HFFc6 (cell line): ENCODE data around the gene CTAG2. TPM values are rescaled to one million over a fixed set of nuclear protein-coding genes. Genes with fewer than 3 reads are reported as not detected.

Source experiments
- DNase-seq: peaks from one replicate; pipeline ENCODE4 v3.0.0-alpha.2; 2018
- H3K27ac Mint-ChIP-seq: 2 replicates; pipeline ENCODE4 v1.8.0; 2020; ENCODE audit warnings: mild to moderate bottlenecking, mixed read lengths
- H3K27me3 Mint-ChIP-seq: 2 replicates; pipeline ENCODE4 v1.8.0; 2021; ENCODE audit warnings: mild to moderate bottlenecking, moderate library complexity, mixed read lengths; ENCODE audit not compliant: insufficient read depth
- H3K36me3 Mint-ChIP-seq: 2 replicates; pipeline ENCODE4 v1.8.0; 2021; ENCODE audit warnings: low read depth, mixed read lengths
- H3K4me1 Mint-ChIP-seq: 2 replicates; pipeline ENCODE4 v1.8.0; 2020; ENCODE audit warnings: low read depth, mixed read lengths
- H3K4me3 Mint-ChIP-seq: 2 replicates; pipeline ENCODE4 v1.8.0; 2020; ENCODE audit warnings: mild to moderate bottlenecking, moderate library complexity, mixed read lengths
- H3K9me3 Mint-ChIP-seq: 2 replicates; pipeline ENCODE4 v1.8.0; 2020; ENCODE audit warnings: mild to moderate bottlenecking, mixed read lengths
- total RNA-seq, 6 experiments: library from RNA; stranded (reverse); fragmentation: NEBNext Ultra II Directional; extraction: Animal tissue kit (Norgen Biotek cat#: 25700); gene quantifications; 2 replicates in 1 of 6; 3 replicates in 5 of 6; pipeline ENCODE4 v1.2.3, GENCODE V29; 2021
- TF ChIP-seq, protein P1 (sequence below): fragments of 200-600 bp; sonication (generic); IDR thresholded peaks from 2 replicates; pipeline ENCODE4 v1.5.0; 2021; ENCODE audit warnings: antibody characterized with exemption, mild to moderate bottlenecking

The CTAG2 gene
- total RNA-seq, 6 experiments from 2014 or later, result not detected

DNA sequence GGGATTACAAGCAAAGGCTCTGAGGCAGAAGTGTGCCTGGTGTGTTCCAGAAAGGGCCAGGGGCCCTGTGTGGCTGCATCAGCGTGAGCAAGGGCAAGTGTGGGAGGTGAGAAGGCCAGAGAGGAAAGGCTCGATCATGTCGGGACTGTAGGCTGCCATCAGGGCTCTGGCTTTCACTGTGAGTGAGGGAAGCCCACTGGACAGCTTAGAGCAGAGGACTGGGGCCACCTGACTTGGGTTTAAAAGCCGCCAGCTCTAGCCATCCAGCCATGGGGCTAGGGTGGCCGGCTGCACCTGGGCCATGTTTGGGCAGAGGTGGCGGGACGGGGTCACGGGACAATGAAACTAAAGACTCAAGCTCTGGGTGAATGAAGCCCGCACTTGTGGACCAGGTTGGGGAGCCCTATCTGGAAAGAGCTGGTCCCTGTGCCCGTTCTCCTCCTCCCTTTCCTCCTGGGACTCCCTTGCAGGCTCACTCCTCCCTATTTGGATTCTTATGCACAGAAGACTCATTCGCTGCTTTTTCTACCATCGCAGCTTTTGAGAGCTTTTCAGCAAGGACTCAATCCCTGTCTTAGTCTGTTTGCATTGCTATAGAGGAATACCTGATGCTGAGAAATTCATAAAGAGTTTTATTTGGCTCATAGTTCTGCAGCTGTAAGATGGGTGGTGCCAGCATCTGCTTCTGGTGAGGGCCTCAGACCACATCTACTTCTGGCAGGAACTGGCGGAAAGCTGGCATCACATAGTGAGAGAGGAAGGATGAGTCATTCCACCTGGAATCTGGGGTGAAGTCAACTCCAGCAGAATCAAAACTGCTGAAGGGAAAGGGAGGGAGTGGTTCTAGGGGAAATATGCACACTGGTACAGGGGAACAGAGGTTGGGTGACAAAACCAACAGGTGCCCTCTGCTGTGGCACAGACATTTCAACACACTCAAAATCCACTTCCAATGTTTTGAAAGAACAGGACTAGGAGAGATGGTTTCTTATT is 49.6 kb downstream of the CTAG2 start:
- H3K27me3 Mint-ChIP-seq, result peaks cover 12% of the 10 kb centered on the region

DNA sequence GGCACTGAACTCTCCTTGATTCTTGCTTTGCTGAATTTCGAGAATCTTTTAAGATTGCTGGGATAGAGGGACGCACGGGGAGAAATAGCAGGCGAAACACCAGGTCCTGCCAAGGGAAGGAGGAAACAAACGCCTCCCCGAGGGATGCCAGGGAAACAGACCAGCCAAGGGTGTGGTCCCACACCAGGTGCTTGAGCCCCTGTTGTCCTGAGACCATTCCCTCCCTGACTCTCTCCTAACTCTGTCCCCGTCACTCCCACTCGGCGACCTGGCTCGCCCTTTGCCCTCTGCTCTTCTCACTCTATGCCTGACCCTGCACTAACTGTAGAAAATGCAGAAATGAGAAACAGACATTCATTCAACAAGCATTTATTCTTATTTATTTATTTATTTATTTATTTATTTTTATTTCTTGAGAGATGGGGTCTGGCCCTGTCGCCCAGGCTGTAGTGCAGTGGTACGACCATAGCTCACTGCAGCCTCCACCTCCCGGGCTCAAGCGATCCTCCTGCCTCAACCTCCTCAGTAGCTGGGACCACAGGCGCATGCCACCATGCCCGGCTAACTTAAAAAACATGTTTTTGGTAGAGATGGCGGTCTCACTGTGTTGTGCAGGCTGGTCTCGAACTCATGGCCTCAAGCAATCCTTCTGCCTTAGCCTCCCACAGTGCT is 50.5 kb downstream of the CTAG2 start:
- DNase-seq, result no peak
- Mint-ChIP-seq H3K4me3 (no peak overlapping the region), H3K4me1 (peaks cover 37% of the 10 kb centered on the region), H3K27ac (no peak overlapping the region), H3K27me3 (peaks cover 10% of the 10 kb centered on the region), H3K36me3 (0 out of 2 replicates have a peak, but pooled peaks cover 4% of the 10 kb centered on the region), H3K9me3 (no peaks in the 10 kb centered on the region)
- TF ChIP-seq, protein P1, sequence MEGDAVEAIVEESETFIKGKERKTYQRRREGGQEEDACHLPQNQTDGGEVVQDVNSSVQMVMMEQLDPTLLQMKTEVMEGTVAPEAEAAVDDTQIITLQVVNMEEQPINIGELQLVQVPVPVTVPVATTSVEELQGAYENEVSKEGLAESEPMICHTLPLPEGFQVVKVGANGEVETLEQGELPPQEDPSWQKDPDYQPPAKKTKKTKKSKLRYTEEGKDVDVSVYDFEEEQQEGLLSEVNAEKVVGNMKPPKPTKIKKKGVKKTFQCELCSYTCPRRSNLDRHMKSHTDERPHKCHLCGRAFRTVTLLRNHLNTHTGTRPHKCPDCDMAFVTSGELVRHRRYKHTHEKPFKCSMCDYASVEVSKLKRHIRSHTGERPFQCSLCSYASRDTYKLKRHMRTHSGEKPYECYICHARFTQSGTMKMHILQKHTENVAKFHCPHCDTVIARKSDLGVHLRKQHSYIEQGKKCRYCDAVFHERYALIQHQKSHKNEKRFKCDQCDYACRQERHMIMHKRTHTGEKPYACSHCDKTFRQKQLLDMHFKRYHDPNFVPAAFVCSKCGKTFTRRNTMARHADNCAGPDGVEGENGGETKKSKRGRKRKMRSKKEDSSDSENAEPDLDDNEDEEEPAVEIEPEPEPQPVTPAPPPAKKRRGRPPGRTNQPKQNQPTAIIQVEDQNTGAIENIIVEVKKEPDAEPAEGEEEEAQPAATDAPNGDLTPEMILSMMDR, result no peak

More for the DNA sequence above, 49.6 kb downstream of the CTAG2 start:
- H3K36me3 Mint-ChIP-seq, result 0 out of 2 replicates have a peak, but pooled peaks cover 4% of the 10 kb centered on the region
- peak; percentile 48 for DNase-seq
- TF ChIP-seq, protein P1, result no peak
- H3K27ac Mint-ChIP-seq, result no peak overlapping the region
- peaks cover 37% of the 10 kb centered on the region for H3K4me1 Mint-ChIP-seq
- H3K4me3 Mint-ChIP-seq, result no peak overlapping the region
- H3K9me3 Mint-ChIP-seq, result no peaks in the 10 kb centered on the region

DNA sequence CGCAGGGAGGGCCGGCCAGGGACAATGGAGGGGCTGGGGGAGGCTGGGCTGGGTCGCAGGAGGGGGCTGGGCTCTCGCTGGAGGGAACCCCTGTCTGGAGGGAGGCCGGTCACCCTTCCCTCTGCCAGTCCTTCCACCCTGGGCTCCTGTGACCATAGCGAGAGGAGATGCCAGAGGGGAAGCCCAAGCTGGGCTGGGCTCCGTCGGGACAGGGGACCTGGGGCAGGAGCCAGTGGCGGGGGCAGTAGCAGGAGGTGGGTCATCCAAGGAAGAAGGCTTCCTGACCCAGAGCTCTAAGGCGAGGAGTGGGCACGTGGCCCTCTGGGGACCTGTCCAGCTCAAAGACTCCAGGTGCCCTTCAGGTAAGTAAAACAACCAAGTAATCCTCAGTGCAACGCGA is 51.2 kb downstream of the CTAG2 start:
- 0 out of 2 replicates have a peak, but pooled peaks cover 4% of the 10 kb centered on the region for H3K36me3 Mint-ChIP-seq
- H3K4me3 Mint-ChIP-seq, result no peak overlapping the region
- H3K9me3 Mint-ChIP-seq, result no peaks in the 10 kb centered on the region
- H3K27ac Mint-ChIP-seq, result no peak overlapping the region
- DNase-seq, result no peak
- H3K27me3 Mint-ChIP-seq, result peaks cover 10% of the 10 kb centered on the region
- TF ChIP-seq, protein P1, result no peak
- peaks cover 37% of the 10 kb centered on the region for H3K4me1 Mint-ChIP-seq

Other genes starting within 250 kb of the CTAG2 start
- 10 to 100 TPM; 74.8 to 96.3 (median 87.4) TPM for gene DNASE1L1, start 244.3 kb downstream of the CTAG2 start, total RNA-seq
- 10 to 100 TPM; 13.0 to 17.3 (median 15.1) TPM for gene TAFAZZIN, start 242.0 kb downstream of the CTAG2 start, total RNA-seq
- gene ATP6AP1, start 224.9 kb downstream of the CTAG2 start, total RNA-seq, result 100 to 1,000 TPM; 107 to 154 (median 123) TPM
- 100 to 1,000 TPM; 144 to 154 (median 147) TPM for gene GDI1, start 216.4 kb downstream of the CTAG2 start, total RNA-seq
- gene FAM50A, start 209.4 kb downstream of the CTAG2 start, total RNA-seq, result 100 to 1,000 TPM in 1 of 6 experiments, 10 to 100 TPM in 5; 77.3 to 103 (median 86.9) TPM
- gene PLXNA3, start 195.3 kb downstream of the CTAG2 start, total RNA-seq, result 10 to 100 TPM; 66.2 to 98.7 (median 79.8) TPM
- gene LAGE3, start 174.3 kb downstream of the CTAG2 start, total RNA-seq, result 10 to 100 TPM; 13.8 to 18.3 (median 17.4) TPM
- gene UBL4A, start 167.0 kb downstream of the CTAG2 start, total RNA-seq, result 10 to 100 TPM; 26.7 to 31.6 (median 29.7) TPM
- gene SLC10A3, start 162.9 kb downstream of the CTAG2 start, total RNA-seq, result 10 to 100 TPM; 34.6 to 46.5 (median 37.7) TPM
- 10 to 100 TPM; 56.9 to 67.8 (median 59.4) TPM for gene FAM3A, start 137.3 kb downstream of the CTAG2 start, total RNA-seq
- gene G6PD, start 106.7 kb downstream of the CTAG2 start, total RNA-seq, result 100 to 1,000 TPM; 119 to 226 (median 192) TPM
- 10 to 100 TPM; 32.5 to 38.9 (median 37.5) TPM for gene IKBKG, start 106.0 kb downstream of the CTAG2 start, total RNA-seq
- not detected for gene CTAG1A, start 68.4 kb downstream of the CTAG2 start, total RNA-seq
- not detected for gene CTAG1B, start 34.3 kb downstream of the CTAG2 start, total RNA-seq
- gene GAB3, start 97.5 kb upstream of the CTAG2 start, total RNA-seq, result under 1 TPM; 0.05 to 0.50 (median 0.16) TPM
- 10 to 100 TPM; 44.6 to 55.5 (median 51.1) TPM for gene DKC1, start 109.3 kb upstream of the CTAG2 start, total RNA-seq
- 10 to 100 TPM; 17.0 to 22.7 (median 20.5) TPM for gene MPP1, start 151.9 kb upstream of the CTAG2 start, total RNA-seq
- not detected for gene SMIM9, start 181.1 kb upstream of the CTAG2 start, total RNA-seq
- 1 to 10 TPM; 4.8 to 8.4 (median 6.6) TPM for gene F8A1, start 232.8 kb upstream of the CTAG2 start, total RNA-seq